Gastrocnemius medialis (tissue), 4 donors: ENCODE data around the gene PRELID3B. TPM values are rescaled to one million over a fixed set of nuclear protein-coding genes. Genes with fewer than 3 reads are reported as not detected.
A peak's percentile ranks its signal among the peaks of the same experiment; 100 is the strongest.

Source experiments
- ATAC-seq, 2 donors: fragments of 150-250 bp; one replicate each; pipeline ENCODE4 v1.9.1; 2016
- DNase-seq, 2 donors: peaks; one replicate each; pipeline ENCODE4 v3.0.0-alpha.2; 2019
- H3K27ac ChIP-seq, 4 donors: fragments of 200-600 bp; sonication (generic); 1 replicate in 1 of 4; 2 replicates in 3 of 4; pipeline ENCODE4 v1.5.1; 2016 to 2018; ENCODE audit warnings: mild to moderate bottlenecking in 2 of 4, moderate library complexity in 1 of 4
- H3K27me3 ChIP-seq, 3 donors: fragments of 200-600 bp; sonication (generic) in 2 of 3; 1 replicate in 1 of 3; 2 replicates in 2 of 3; pipeline versions ENCODE4 v1.5.1 to v1.6.0; 2016 to 2019; ENCODE audit warnings: mild to moderate bottlenecking in 1 of 3, moderate library complexity in 1 of 3
- H3K36me3 ChIP-seq, 2 donors: fragments of 200-600 bp; sonication (generic) in 1 of 2; one replicate each; pipeline ENCODE4 v1.5.1; 2017 to 2018
- H3K4me1 ChIP-seq, 2 donors: fragments of 200-600 bp; sonication (generic) in 1 of 2; one replicate each; pipeline ENCODE4 v1.5.1; 2016 to 2017; ENCODE audit warnings: mild to moderate bottlenecking in 2 of 2
- H3K4me3 ChIP-seq, 4 donors: fragments of 200-600 bp; sonication (generic) in 3 of 4; 1 replicate in 1 of 4; 2 replicates in 3 of 4; pipeline ENCODE4 v1.5.1; 2016 to 2019; ENCODE audit warnings: mild to moderate bottlenecking in 2 of 4
- H3K9me3 ChIP-seq, 3 donors: fragments of 200-600 bp; sonication (generic) in 2 of 3; 1 replicate in 1 of 3; 2 replicates in 2 of 3; pipeline ENCODE4 v1.5.1; 2016 to 2019
- POLR2A ChIP-seq, 2 donors: fragments of 450-650 bp; IDR thresholded peaks; one replicate each; pipeline ENCODE4 v1.6.1; 2017; ENCODE audit warnings: antibody characterized with exemption in 2 of 2, mild to moderate bottlenecking in 2 of 2, moderate library complexity in 2 of 2
- in situ Hi-C, 4 donors: fragments of 200-750 bp; cut with MboI; loops; one replicate each; pipeline versions ENCODE4 v1.15.0 to v1.8.0; 2017; ENCODE audit warnings: low sequenced_read_pairs in 4 of 4
- intact Hi-C: fragments of 100-400 bp; cut with DNase I; formaldehyde crosslinking; loops from one replicate; pipeline ENCODE4 v1.15.1; 2023; ENCODE audit warnings: low total_unique reads
- total RNA-seq, 4 donors: library from RNA; depleted of rRNA; stranded (reverse); fragments of >200 nt; gene quantifications; one replicate each; pipeline versions ENCODE4 v1.1.0 to v1.2.3, GENCODE V29; 2016
- TF ChIP-seq, protein P1 (sequence below), 5 experiments: fragments of 450-650 bp in 3 of 5; fragments of 200-600 bp in 2 of 5; sonication (generic) in 2 of 5; IDR thresholded peaks in 4 of 5; conservative IDR thresholded peaks in 1 of 5; 1 replicate in 4 of 5; 2 replicates in 1 of 5; pipeline ENCODE4 v1.5.1; 2016 to 2019; ENCODE audit warnings: antibody characterized with exemption in 5 of 5, mild to moderate bottlenecking in 3 of 5, moderate library complexity in 3 of 5

PRELID3B gene
- total RNA-seq, 4 donors from 2014 or later = 31.6 to 41.3 (median 35.1) TPM

DNA sequence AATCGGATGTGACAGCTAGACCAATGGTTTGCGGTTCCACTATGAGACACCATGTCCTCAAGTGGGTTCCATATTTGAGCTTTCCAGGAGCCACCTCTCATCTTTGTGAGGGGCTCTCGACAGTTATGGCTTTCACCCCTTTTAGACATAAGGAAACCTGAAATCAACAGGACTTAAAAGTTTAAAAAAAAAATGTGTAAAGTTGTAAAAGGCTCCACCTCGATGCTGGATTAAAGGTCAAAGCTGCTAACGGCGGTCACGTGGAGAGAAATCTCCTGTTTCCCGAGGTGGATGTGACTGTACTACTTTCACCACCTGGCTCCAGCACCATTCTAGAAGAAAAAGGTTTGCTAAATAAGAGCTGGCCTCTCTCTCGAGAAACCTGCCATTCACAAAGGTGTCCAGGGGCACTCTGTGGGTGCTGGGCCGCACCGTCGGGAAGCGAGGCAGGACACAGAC is 11.0 kb downstream of the PRELID3B start:
- in situ Hi-C loops = loop anchor here in 2 of 4 donors (10.0 to 25.0 kb wide), 2 partner anchors 47 to 344 kb away; partner anchors contain the start of genes NELFCD (in 2 of the 2) and NPEPL1 (in 1 of the 2)
- intact Hi-C loops = loop anchor here (1.0 to 5.0 kb wide), 6 partner anchors 11 to 379 kb away; partner anchors contain the start of genes CTSZ, NELFCD, PRELID3B and STX16
- Histone ChIP-seq H3K4me3 (peak overlapping the region; percentile 77 to 88 (median 83)), H3K36me3 (peaks cover 0 to 57% of the 10 kb centered on the region in 2 donors), H3K4me1 (peaks cover 47% of the 10 kb centered on the region in 2 donors), H3K27ac (peak overlapping the region; percentile 89 to 97 (median 95)), H3K27me3 (no peaks in the 10 kb centered on the region), H3K9me3 (no peaks in the 10 kb centered on the region)
- DNase-seq = no peak
- no peak for TF ChIP-seq POLR2A (IDR thresholded peaks at IDR 0.05)
- TF ChIP-seq, protein P1, sequence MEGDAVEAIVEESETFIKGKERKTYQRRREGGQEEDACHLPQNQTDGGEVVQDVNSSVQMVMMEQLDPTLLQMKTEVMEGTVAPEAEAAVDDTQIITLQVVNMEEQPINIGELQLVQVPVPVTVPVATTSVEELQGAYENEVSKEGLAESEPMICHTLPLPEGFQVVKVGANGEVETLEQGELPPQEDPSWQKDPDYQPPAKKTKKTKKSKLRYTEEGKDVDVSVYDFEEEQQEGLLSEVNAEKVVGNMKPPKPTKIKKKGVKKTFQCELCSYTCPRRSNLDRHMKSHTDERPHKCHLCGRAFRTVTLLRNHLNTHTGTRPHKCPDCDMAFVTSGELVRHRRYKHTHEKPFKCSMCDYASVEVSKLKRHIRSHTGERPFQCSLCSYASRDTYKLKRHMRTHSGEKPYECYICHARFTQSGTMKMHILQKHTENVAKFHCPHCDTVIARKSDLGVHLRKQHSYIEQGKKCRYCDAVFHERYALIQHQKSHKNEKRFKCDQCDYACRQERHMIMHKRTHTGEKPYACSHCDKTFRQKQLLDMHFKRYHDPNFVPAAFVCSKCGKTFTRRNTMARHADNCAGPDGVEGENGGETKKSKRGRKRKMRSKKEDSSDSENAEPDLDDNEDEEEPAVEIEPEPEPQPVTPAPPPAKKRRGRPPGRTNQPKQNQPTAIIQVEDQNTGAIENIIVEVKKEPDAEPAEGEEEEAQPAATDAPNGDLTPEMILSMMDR (IDR thresholded peaks at IDR 0.05 in 4 of 5, conservative IDR thresholded peaks at IDR 0.05 in 1 of 5) = no peak
- ATAC-seq = peak; percentile 28 to 34

- intact Hi-C loops (loop anchor here (1.0 to 5.0 kb wide), 3 partner anchors 24 to 379 kb away; partner anchors contain the start of genes CTSZ and STX16), in situ Hi-C loops (loop anchor here in 2 of 4 donors (10.0 to 25.0 kb wide), 2 partner anchors 46 to 344 kb away; partner anchors contain the start of genes NELFCD (in 2 of the 2) and NPEPL1 (in 1 of the 2))
- DNase-seq (no peak), ATAC-seq (no peak)
- no peaks in the 10 kb centered on the region for H3K9me3 ChIP-seq
- peaks cover 0 to 57% of the 10 kb centered on the region in 2 donors for H3K36me3 ChIP-seq
- no peak for TF ChIP-seq POLR2A (IDR thresholded peaks at IDR 0.05)
- TF ChIP-seq, protein P1 (IDR thresholded peaks at IDR 0.05 in 4 of 5, conservative IDR thresholded peaks at IDR 0.05 in 1 of 5) = no peak
- peaks cover 47% of the 10 kb centered on the region in 2 donors for H3K4me1 ChIP-seq
- H3K27me3 ChIP-seq = no peaks in the 10 kb centered on the region
- H3K4me3 ChIP-seq = peak overlapping the region; percentile 77 to 88 (median 83)
- H3K27ac ChIP-seq = peak overlapping the region; percentile 89 to 97 (median 95)
Measured at GRCh38 chr20:59030911-59031563, 11.5 kb downstream of the PRELID3B start.

DNA sequence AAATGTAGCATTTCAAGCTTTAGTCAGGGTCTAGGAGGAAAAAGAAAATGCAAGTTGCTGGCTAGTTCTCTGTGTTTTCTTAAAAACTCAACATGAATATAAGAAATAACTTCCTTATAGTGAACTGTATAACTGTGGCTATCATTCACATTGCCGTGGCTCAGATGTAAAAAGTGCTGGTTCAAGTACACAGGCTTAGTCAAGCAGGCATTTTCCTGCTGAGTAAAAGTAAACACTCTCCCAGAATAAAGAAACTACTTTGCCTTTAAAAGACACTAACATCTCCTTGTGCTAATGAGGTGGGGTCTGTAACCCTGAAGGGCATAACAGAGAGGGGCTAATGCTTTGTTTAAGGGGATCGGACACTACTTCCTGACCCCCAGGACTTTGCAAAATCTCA is 13.8 kb downstream of the PRELID3B start:
- DNase-seq (no peak), ATAC-seq (no peak)
- Histone ChIP-seq H3K9me3 (no peaks in the 10 kb centered on the region), H3K27ac (no peak overlapping the region), H3K4me1 (peaks cover 47 to 52% of the 10 kb centered on the region in 2 donors), H3K4me3 (no peak overlapping the region), H3K36me3 (peaks cover 0 to 64% of the 10 kb centered on the region in 2 donors), H3K27me3 (no peaks in the 10 kb centered on the region)
- TF ChIP-seq POLR2A (IDR thresholded peaks at IDR 0.05) = no peak
- TF ChIP-seq, protein P1 (IDR thresholded peaks at IDR 0.05 in 4 of 5, conservative IDR thresholded peaks at IDR 0.05 in 1 of 5) = no peak
- in situ Hi-C loops = loop anchor here in 1 of 4 donors (25.0 kb wide), 1 partner anchor 342 kb away; the partner anchor contains the start of gene NPEPL1
- intact Hi-C loops = no loop called here

- Histone ChIP-seq H3K4me1 (peaks cover 43 to 48% of the 10 kb centered on the region in 2 donors), H3K27me3 (no peaks in the 10 kb centered on the region), H3K36me3 (peaks cover 0 to 66% of the 10 kb centered on the region in 2 donors), H3K4me3 (no peak overlapping the region), H3K9me3 (no peaks in the 10 kb centered on the region), H3K27ac (peak overlapping the region in 1 of 4 donors; percentile 1)
- intact Hi-C loops (no loop called here), in situ Hi-C loops (loop anchor here in 1 of 4 donors (25.0 kb wide), 1 partner anchor 341 kb away; the partner anchor contains the start of gene NPEPL1)
- DNase-seq (no peak), ATAC-seq (no peak)
- TF ChIP-seq, protein P1 (IDR thresholded peaks at IDR 0.05 in 4 of 5, conservative IDR thresholded peaks at IDR 0.05 in 1 of 5) = no peak
- TF ChIP-seq POLR2A (IDR thresholded peaks at IDR 0.05) = no peak
Measured at GRCh38 chr20:59027741-59028320, 14.8 kb downstream of the PRELID3B start.
